HepG2 (cell line): ENCODE results near the gene XPNPEP1. TPM values are rescaled to one million over a fixed set of nuclear protein-coding genes. Genes with fewer than 3 reads are reported as not detected.

ENCODE experiments used
- JUNB ChIP-seq: sonication (generic); formaldehyde crosslinking; IDR thresholded peaks from 2 replicates; pipeline ENCODE4 v1.8.0; 2022; ENCODE audit warnings: missing genetic modification reagents, mild to moderate bottlenecking, borderline replicate concordance
- KAT8 ChIP-seq: IDR thresholded peaks from 2 replicates; pipeline ENCODE4 v1.6.1; 2016; ENCODE audit warnings: missing genetic modification reagents, missing compliant biosample characterization
- NCOA1 ChIP-seq: sonication (generic); formaldehyde crosslinking; IDR thresholded peaks from 2 replicates; pipeline ENCODE4 v1.9.0; 2021; ENCODE audit warnings: missing genetic modification reagents
- ZNF292 ChIP-seq: sonication (generic); formaldehyde crosslinking; IDR thresholded peaks from 2 replicates; pipeline ENCODE4 v1.8.1; 2022; ENCODE audit warnings: mild to moderate bottlenecking, low read depth, missing genetic modification reagents, borderline replicate concordance
- ZNF660 ChIP-seq: sonication (generic); formaldehyde crosslinking; IDR thresholded peaks from 2 replicates; pipeline ENCODE4 v1.5.1; 2020; ENCODE audit warnings: mild to moderate bottlenecking, low read depth, missing genetic modification reagents, borderline replicate concordance
- ZNF839 ChIP-seq: sonication (generic); formaldehyde crosslinking; IDR thresholded peaks from 2 replicates; pipeline ENCODE4 v1.4.0; 2020; ENCODE audit warnings: missing genetic modification reagents, mild to moderate bottlenecking, borderline replicate concordance
- polyA plus RNA-seq, 8 experiments: library from polyadenylated mRNA; depleted of rRNA in 3 of 8; stranded (reverse) in 7 of 8; unstranded in 1 of 8; fragments of >200 nt; fragmentation: Illumina TruSeq in 4 of 8; extraction: Trizol in 4 of 8; gene quantifications; 2 replicates each; pipeline versions ENCODE4 v1.2.1 to v1.2.3, GENCODE V29; 2011 to 2016; ENCODE audit warnings: low read depth in 4 of 8, missing spikeins in 1 of 8, mixed read lengths in 1 of 8; ENCODE audit not compliant: insufficient read depth in 1 of 8
- total RNA-seq, 5 experiments: library from RNA; depleted of rRNA; stranded (reverse); fragments of >200 nt; fragmentation: Illumina TruSeq; extraction: Trizol; gene quantifications; 2 replicates each; pipeline ENCODE4 v1.2.3, GENCODE V29; 2016; ENCODE audit warnings: low read depth in 1 of 5
- TF ChIP-seq, protein P1 (sequence below): sonication (generic); formaldehyde crosslinking; IDR thresholded peaks from 2 replicates; pipeline ENCODE4 v1.5.0; 2020; ENCODE audit warnings: mild to moderate bottlenecking, low read depth, missing genetic modification reagents, borderline replicate concordance
- TF ChIP-seq, protein P2 (sequence below): sonication (generic); formaldehyde crosslinking; IDR thresholded peaks from 2 replicates; pipeline ENCODE4 v1.4.0; 2020; ENCODE audit warnings: missing genetic modification reagents
- TF ChIP-seq, protein P3 (sequence below): sonication (generic); formaldehyde crosslinking; IDR thresholded peaks from 2 replicates; pipeline ENCODE4 v1.4.0; 2020; ENCODE audit warnings: mild to moderate bottlenecking, missing genetic modification reagents
- TF ChIP-seq, protein P4 (sequence below): sonication (generic); formaldehyde crosslinking; IDR thresholded peaks from one replicate; pipeline ENCODE4 v1.5.1; 2020; ENCODE audit warnings: mild to moderate bottlenecking, missing genetic modification reagents; ENCODE audit errors: not compliant biosample characterization

The XPNPEP1 gene
- total and polyA plus RNA-seq, 2 of the 13 experiments (the other 11 are each of a cell fraction or from before 2014, with no cell fraction given), result 30.3 to 55.5 TPM

DNA sequence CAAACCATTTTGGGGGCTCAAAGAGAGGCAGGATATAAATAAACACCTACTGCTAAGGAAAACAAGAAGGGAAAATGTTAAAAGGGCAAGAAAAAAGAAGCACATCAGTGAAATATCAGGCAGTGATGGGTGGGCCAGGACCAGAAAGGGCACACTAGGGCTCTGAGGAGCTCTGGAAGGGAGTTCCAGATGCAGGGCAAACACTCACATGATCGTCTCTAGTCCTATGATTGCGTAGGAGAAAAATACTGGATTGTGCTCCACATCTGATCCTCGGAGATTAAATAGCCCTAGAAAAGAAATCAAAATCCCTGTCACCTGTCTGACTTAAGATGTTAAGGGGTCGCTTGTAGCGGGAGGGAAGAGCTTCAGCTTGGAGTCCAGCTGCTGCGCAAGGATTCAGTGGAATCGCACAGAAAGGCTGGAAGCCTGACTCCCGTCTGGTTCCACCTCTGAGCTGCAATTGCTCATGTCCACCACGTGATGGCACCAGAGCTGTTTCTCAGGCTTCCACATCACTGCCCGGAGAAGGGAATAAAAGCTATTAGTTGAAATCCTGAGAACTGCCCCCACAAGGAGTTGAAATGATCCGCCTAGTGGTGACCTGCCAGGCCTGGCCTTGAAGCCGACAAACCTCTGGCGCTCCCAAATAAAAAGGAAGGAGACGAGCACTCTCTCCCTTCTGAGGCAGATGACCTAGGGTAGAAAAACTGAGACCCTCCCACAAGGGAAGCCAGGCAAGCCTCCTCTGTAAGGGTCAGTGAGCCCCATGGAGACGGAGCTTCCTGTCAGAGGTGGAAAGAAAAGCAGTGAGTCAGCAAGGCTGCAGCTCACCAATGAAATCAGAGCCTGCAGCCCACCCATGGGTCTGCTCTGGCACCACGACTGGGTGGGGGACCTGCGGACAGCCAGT is 39.2 kb downstream of the XPNPEP1 start (continued):
- TF ChIP-seq JUNB, result no peak
- TF ChIP-seq, protein P1, sequence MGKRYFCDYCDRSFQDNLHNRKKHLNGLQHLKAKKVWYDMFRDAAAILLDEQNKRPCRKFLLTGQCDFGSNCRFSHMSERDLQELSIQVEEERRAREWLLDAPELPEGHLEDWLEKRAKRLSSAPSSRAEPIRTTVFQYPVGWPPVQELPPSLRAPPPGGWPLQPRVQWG (CRISPR knock-in tag), result no peak
- TF ChIP-seq ZNF660, result no peak
- TF ChIP-seq, protein P2, sequence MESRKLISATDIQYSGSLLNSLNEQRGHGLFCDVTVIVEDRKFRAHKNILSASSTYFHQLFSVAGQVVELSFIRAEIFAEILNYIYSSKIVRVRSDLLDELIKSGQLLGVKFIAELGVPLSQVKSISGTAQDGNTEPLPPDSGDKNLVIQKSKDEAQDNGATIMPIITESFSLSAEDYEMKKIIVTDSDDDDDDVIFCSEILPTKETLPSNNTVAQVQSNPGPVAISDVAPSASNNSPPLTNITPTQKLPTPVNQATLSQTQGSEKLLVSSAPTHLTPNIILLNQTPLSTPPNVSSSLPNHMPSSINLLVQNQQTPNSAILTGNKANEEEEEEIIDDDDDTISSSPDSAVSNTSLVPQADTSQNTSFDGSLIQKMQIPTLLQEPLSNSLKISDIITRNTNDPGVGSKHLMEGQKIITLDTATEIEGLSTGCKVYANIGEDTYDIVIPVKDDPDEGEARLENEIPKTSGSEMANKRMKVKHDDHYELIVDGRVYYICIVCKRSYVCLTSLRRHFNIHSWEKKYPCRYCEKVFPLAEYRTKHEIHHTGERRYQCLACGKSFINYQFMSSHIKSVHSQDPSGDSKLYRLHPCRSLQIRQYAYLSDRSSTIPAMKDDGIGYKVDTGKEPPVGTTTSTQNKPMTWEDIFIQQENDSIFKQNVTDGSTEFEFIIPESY (CRISPR knock-in tag), result no peak
- TF ChIP-seq KAT8 (CRISPR knock-in tag), result 0 out of 2 replicates have a peak, but pooled peaks have one; percentile 23
- no peak for TF ChIP-seq NCOA1
- no peak for TF ChIP-seq ZNF292 (CRISPR knock-in tag)
- no peak for TF ChIP-seq ZNF839 (CRISPR knock-in tag)
- TF ChIP-seq, protein P3, sequence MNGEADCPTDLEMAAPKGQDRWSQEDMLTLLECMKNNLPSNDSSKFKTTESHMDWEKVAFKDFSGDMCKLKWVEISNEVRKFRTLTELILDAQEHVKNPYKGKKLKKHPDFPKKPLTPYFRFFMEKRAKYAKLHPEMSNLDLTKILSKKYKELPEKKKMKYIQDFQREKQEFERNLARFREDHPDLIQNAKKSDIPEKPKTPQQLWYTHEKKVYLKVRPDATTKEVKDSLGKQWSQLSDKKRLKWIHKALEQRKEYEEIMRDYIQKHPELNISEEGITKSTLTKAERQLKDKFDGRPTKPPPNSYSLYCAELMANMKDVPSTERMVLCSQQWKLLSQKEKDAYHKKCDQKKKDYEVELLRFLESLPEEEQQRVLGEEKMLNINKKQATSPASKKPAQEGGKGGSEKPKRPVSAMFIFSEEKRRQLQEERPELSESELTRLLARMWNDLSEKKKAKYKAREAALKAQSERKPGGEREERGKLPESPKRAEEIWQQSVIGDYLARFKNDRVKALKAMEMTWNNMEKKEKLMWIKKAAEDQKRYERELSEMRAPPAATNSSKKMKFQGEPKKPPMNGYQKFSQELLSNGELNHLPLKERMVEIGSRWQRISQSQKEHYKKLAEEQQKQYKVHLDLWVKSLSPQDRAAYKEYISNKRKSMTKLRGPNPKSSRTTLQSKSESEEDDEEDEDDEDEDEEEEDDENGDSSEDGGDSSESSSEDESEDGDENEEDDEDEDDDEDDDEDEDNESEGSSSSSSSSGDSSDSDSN (CRISPR knock-in tag), result no peak
- TF ChIP-seq, protein P4, sequence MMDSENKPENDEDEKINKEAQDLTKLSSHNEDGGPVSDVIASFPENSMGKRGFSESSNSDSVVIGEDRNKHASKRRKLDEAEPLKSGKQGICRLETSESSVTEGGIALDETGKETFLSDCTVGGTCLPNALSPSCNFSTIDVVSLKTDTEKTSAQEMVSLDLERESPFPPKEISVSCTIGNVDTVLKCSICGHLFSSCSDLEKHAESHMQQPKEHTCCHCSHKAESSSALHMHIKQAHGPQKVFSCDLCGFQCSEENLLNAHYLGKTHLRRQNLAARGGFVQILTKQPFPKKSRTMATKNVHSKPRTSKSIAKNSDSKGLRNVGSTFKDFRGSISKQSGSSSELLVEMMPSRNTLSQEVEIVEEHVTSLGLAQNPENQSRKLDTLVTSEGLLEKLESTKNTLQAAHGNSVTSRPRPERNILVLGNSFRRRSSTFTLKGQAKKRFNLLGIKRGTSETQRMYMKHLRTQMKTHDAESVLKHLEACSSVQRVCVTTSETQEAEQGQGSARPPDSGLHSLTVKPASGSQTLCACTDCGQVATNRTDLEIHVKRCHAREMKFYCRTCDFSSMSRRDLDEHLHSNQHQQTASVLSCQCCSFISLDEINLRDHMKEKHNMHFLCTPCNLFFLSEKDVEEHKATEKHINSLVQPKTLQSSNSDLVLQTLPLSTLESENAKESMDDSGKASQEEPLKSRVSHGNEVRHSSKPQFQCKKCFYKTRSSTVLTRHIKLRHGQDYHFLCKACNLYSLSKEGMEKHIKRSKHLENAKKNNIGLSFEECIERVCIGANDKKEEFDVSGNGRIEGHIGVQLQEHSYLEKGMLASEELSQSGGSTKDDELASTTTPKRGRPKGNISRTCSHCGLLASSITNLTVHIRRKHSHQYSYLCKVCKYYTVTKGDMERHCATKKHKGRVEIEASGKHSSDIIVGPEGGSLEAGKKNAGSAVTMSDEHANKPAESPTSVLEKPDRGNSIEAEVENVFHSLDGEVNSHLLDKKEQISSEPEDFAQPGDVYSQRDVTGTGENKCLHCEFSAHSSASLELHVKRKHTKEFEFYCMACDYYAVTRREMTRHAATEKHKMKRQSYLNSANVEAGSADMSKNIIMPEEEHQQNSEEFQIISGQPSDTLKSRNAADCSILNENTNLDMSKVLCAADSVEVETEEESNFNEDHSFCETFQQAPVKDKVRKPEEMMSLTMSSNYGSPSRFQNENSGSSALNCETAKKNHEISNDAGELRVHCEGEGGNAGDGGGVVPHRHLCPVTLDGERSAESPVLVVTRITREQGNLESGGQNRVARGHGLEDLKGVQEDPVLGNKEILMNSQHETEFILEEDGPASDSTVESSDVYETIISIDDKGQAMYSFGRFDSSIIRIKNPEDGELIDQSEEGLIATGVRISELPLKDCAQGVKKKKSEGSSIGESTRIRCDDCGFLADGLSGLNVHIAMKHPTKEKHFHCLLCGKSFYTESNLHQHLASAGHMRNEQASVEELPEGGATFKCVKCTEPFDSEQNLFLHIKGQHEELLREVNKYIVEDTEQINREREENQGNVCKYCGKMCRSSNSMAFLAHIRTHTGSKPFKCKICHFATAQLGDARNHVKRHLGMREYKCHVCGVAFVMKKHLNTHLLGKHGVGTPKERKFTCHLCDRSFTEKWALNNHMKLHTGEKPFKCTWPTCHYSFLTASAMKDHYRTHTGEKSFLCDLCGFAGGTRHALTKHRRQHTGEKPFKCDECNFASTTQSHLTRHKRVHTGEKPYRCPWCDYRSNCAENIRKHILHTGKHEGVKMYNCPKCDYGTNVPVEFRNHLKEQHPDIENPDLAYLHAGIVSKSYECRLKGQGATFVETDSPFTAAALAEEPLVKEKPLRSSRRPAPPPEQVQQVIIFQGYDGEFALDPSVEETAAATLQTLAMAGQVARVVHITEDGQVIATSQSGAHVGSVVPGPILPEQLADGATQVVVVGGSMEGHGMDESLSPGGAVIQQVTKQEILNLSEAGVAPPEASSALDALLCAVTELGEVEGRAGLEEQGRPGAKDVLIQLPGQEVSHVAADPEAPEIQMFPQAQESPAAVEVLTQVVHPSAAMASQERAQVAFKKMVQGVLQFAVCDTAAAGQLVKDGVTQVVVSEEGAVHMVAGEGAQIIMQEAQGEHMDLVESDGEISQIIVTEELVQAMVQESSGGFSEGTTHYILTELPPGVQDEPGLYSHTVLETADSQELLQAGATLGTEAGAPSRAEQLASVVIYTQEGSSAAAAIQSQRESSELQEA (CRISPR knock-in tag), result no peak
